Measurements from ENCODE around the gene DNTTIP2.

DNA sequence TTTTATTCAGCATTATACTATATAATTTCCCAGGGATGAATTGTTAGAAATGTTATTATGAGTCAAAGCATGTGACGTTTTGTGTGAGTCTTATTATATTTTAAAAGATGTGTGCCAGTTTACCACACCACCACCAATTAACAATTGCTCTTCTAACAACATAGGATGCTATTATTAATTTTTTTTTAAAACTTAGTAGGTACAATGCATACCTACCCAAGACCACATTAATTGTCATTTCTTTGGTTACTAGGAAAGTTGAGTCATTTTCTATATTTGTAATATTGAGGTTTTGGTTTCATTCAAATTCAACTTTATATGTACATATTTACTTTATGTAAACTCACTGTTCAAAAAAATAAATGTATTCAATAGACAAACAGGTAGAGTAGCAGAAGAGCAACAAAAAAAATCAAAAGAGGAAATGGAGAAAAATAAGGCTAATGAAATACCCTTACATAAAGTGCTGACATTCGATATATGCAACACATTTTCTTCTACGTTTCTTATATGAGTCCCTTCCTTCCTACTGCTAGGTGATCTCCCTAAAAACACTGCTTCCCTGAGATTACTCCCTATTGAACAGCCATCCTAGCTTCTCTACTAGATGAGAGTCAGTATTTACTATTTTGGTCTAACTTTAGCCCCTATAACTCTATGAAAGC, 20.7 kb upstream of the DNTTIP2 start:
- TF ChIP-seq, protein P1, sequence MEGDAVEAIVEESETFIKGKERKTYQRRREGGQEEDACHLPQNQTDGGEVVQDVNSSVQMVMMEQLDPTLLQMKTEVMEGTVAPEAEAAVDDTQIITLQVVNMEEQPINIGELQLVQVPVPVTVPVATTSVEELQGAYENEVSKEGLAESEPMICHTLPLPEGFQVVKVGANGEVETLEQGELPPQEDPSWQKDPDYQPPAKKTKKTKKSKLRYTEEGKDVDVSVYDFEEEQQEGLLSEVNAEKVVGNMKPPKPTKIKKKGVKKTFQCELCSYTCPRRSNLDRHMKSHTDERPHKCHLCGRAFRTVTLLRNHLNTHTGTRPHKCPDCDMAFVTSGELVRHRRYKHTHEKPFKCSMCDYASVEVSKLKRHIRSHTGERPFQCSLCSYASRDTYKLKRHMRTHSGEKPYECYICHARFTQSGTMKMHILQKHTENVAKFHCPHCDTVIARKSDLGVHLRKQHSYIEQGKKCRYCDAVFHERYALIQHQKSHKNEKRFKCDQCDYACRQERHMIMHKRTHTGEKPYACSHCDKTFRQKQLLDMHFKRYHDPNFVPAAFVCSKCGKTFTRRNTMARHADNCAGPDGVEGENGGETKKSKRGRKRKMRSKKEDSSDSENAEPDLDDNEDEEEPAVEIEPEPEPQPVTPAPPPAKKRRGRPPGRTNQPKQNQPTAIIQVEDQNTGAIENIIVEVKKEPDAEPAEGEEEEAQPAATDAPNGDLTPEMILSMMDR (IDR thresholded peaks at IDR 0.05): no peak
- no peak for TF ChIP-seq POLR2A (IDR thresholded peaks at IDR 0.05)
- no peak for TF ChIP-seq POLR2AphosphoS5 (IDR thresholded peaks at IDR 0.05)
